ENCODE measurements around the gene TTC13.

Gene TTC13

GRCh38 chr1:230877924-230878590, 100.6 kb downstream of the TTC13 start:
- no peak for FAIRE-seq
- DNase-seq (ENCODE audit: insufficient read length, low spot score): no peak
- TF ChIP-seq CTCF (IDR thresholded peaks at IDR 0.05; ENCODE audit: insufficient read depth, missing control alignments): no peak

GRCh38 chr1:230877146-230877923, 101.3 kb downstream of the TTC13 start:
- DNase-seq (ENCODE audit: insufficient read length, low spot score): no peak
- no peak for TF ChIP-seq CTCF (IDR thresholded peaks at IDR 0.05; ENCODE audit: insufficient read depth, missing control alignments)
- FAIRE-seq: no peak

- TF ChIP-seq CTCF (IDR thresholded peaks at IDR 0.05; ENCODE audit: insufficient read depth, missing control alignments): no peak
- no peak for FAIRE-seq
- no peak for DNase-seq (ENCODE audit: insufficient read length, low spot score)
These were observed 102.0 kb downstream of the TTC13 start for GRCh38 chr1:230876660-230877059.

GRCh38 chr1:230875370-230875769, 103.3 kb downstream of the TTC13 start:
- TF ChIP-seq CTCF (IDR thresholded peaks at IDR 0.05; ENCODE audit: insufficient read depth, missing control alignments): no peak
- DNase-seq (ENCODE audit: insufficient read length, low spot score): no peak
- FAIRE-seq: no peak

- FAIRE-seq (no peak), DNase-seq (ENCODE audit: insufficient read length, low spot score) (no peak)
- TF ChIP-seq CTCF (IDR thresholded peaks at IDR 0.05; ENCODE audit: insufficient read depth, missing control alignments): no peak
These were observed 107.7 kb downstream of the TTC13 start for GRCh38 chr1:230870916-230871315.

- FAIRE-seq (no peak), DNase-seq (ENCODE audit: insufficient read length, low spot score) (no peak)
These were observed 109.2 kb downstream of the TTC13 start for GRCh38 chr1:230869500-230869899.

More at GRCh38 chr1:230869500-230869899, 109.2 kb downstream of the TTC13 start:
- no peak for TF ChIP-seq CTCF (IDR thresholded peaks at IDR 0.05; ENCODE audit: insufficient read depth, missing control alignments)

Measured in D721Med (cell line).